ENCODE data around the gene PDZD2.

The PDZD2 gene

GRCh38 chr5:31637851-31638250 lies 1.1 kb upstream of the PDZD2 start:
- DNase-seq (ENCODE audit: low read depth in 2 of 3, low spot score in 1 of 3): no peak

GRCh38 chr5:31638345-31638744 lies 586 bp upstream of the PDZD2 start:
- DNase-seq (ENCODE audit: low read depth in 2 of 3, low spot score in 1 of 3): no peak

- no peak for DNase-seq (ENCODE audit: low read depth in 2 of 3, low spot score in 1 of 3)
These were observed 815 bp downstream of the PDZD2 start for GRCh38 chr5:31639481-31640411.

- DNase-seq (ENCODE audit: low read depth in 2 of 3, low spot score in 1 of 3): no peak
These were observed 1.6 kb downstream of the PDZD2 start for GRCh38 chr5:31640573-31640972.

GRCh38 chr5:31641059-31641458 lies 2.1 kb downstream of the PDZD2 start:
- DNase-seq (ENCODE audit: low read depth in 2 of 3, low spot score in 1 of 3): no peak

GRCh38 chr5:31641575-31641974 lies 2.6 kb downstream of the PDZD2 start:
- DNase-seq (ENCODE audit: low read depth in 2 of 3, low spot score in 1 of 3): no peak

DNA sequence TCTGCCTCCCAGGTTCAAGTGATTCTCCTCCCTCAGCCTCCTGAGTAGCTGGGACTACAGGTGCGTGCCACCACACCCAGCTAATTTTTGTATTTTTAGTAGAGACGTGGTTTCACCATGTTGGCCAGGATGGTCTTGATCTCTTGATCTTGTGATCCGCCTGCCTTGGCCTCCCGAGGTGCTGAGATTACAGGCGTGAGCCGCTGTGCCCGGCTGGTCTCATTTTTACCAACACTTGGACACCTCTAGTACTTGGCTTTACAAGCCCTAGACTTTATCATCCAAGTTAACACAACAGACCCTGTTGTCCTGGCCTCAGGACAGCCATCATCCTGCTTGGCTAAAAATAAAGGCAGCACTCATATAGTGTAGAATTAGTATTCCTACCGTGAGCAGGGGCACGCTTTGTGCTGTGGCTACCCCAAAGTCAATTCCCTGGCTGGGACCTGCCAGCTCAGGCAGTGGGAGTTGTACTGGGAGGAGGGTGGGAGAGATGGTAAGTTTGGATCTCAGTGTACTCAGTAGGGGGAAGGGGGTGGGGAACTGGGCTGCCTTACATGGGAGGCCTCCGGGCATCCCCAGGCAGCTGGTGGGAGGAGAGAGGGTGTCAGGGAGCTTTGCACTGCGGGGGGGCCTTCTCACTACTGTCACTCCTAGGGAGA lies 6.6 kb downstream of the PDZD2 start:
- DNase-seq (ENCODE audit: low read depth in 2 of 3, low spot score in 1 of 3): no peak

DNA sequence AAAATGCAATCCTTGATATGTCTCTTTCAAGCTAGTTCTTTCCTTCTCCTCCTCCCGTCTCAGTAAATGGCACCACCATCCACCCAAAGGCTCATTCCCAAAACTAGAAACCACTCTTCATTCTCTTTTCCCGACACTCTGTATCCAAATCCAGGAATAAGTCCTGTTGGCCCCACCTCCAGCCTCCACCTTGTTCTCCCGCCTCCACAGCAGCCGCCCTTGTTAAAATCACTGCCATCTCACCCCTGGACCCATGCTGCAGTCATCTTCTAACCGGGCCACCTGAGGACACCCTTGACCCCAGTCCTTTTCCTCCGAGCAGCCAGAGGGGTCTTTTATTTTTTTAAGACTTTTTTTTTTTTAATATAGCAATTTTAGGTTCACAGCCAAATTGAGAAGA lies 9.4 kb downstream of the PDZD2 start:
- DNase-seq (ENCODE audit: low read depth in 2 of 3, low spot score in 1 of 3): no peak

DNA sequence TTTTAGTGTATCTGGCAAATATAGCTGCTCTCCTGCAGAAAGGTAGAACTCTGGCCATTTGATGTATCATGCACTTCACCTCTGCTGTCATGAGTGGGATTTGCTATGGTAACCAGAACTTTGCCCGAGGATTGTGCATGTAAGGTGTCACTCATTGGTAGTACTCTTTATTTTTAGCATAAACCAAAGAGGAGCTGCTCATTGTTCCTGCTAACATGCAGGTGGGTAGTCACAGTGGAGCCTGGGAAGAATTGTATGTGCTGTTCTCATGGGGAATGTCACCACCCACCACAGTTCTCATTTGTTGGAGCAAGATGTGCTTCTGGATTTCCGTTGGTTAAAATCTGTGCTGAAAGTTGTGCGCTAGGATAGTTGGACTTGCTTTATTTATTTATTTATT lies 12.3 kb downstream of the PDZD2 start:
- DNase-seq (ENCODE audit: low read depth in 2 of 3, low spot score in 1 of 3): no peak

DNA sequence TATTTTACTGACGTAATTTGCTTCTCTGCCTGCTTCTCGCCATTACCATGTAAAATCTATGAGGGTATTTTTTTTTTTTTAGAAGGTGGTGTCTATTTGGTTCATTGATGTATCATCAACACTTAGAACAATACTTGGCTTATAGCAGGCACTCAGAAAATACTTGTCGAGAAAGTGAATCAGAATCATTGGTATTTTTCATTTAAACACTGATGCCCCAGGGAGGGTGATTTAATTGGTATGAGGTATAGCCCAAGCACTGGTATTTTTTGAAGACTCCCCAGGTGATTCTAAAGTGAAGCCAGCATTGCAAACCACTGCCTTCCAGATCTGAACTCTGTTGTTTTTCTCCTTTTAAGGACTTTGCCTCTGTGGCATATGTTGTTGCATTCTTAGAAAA lies 16.6 kb downstream of the PDZD2 start:
- no peak for DNase-seq (ENCODE audit: low read depth in 2 of 3, low spot score in 1 of 3)

DNA sequence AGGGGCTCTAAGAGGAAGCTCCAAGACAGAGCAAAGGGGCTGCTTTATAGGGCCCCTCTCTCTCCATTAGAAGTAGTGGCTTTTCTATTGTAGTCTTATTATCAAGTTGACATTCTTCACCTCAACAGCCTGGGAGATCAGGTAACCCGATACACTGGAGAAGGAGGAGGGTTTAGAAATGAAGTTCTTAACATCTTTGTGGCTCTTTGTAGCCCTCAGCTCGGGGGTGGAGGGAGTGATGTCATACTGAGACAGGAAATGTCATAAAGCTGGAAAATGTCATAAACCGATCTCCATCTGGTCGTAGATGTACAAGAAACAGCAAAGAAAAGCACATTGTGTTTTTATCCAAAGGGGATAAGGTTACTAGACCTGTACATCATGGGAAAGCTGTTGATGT lies 17.9 kb downstream of the PDZD2 start:
- no peak for DNase-seq (ENCODE audit: low read depth in 2 of 3, low spot score in 1 of 3)

DNA sequence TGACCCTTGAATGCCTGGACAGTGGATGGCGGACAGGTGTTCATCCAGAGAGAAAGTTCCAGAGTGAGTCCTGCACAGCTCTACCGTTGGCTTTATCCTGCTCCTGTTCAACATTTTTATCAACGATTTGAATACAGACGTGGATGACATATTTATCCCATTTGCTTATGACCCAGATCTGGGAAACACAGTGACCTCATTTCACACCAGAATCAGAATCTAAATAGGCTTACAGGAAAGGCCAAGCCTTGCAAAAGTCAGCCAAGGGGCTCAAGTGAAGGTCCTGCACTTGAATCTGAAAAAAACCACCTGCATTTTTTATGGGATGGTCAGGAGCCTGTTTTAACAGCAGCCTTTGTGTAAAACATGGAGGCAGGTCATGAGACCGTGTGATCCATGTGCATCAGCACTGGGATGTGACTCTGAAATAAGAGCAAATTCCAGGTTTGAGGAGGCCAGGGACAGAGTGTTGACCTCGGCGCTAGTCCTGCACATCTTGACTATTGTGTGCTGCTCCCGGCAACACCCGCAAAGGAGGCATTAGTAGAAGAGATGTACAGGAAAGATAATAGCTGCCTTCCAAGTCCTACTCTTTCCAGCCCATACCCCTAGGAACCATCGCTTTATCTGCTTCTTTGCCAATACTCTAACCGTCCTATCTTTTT lies 18.5 kb downstream of the PDZD2 start:
- DNase-seq (ENCODE audit: low read depth in 2 of 3, low spot score in 1 of 3): no peak

GRCh38 chr5:31661257-31661656 lies 22.3 kb downstream of the PDZD2 start:
- no peak for DNase-seq (ENCODE audit: low read depth in 2 of 3, low spot score in 1 of 3)

DNA sequence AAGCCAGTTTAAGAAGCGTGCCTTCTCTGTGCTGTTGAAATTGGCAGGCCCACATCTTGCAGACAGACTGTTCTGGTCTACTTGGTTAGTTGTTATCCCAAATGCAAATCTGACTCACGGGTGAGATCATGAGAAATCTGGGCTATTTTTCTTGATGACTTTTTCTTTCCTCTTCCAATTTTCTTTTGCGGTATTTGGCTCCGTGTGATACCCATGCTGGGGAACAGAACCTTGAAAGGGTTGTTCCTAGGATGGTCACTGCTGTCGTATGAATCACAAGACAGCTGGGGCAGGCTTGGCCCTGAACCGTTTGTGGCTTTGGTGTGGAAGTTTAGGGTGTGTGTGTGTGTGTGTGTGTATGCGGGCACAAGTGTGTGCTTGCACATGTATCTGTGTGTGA lies 24.6 kb downstream of the PDZD2 start:
- no peak for DNase-seq (ENCODE audit: low read depth in 2 of 3, low spot score in 1 of 3)

DNA sequence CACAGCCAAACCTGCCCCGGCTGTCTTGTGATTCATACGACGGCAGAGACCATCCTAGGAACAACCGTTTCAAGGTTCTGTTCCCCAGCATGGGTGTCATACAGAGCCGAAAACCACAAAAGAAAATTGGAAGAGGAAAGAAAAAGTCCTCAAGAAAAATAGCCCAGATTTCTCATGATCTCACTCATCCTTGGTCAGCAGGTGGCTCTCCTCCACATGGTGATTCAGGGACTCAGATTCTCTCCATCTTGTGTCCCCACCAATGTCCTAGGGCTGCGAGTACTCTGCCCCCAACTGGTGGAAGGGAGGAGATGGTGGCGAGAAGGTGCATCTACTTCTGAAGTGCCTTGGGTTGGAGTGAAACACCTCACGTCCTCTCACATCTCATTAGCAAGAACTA lies 25.6 kb downstream of the PDZD2 start:
- DNase-seq (ENCODE audit: low read depth in 2 of 3, low spot score in 1 of 3): no peak

- DNase-seq (ENCODE audit: low read depth in 2 of 3, low spot score in 1 of 3): no peak
These were observed 32.4 kb downstream of the PDZD2 start for GRCh38 chr5:31671339-31671741.

GRCh38 chr5:31674371-31674951 lies 35.5 kb downstream of the PDZD2 start:
- DNase-seq (ENCODE audit: low read depth in 2 of 3, low spot score in 1 of 3): no peak

- no peak for DNase-seq (ENCODE audit: low read depth in 2 of 3, low spot score in 1 of 3)
These were observed 36.5 kb downstream of the PDZD2 start for GRCh38 chr5:31675472-31675871.

GRCh38 chr5:31678180-31678579 lies 39.2 kb downstream of the PDZD2 start:
- no peak for DNase-seq (ENCODE audit: low read depth in 2 of 3, low spot score in 1 of 3)

- DNase-seq (ENCODE audit: low read depth in 2 of 3, low spot score in 1 of 3): no peak
These were observed 41.6 kb downstream of the PDZD2 start for GRCh38 chr5:31680528-31680927.

DNA sequence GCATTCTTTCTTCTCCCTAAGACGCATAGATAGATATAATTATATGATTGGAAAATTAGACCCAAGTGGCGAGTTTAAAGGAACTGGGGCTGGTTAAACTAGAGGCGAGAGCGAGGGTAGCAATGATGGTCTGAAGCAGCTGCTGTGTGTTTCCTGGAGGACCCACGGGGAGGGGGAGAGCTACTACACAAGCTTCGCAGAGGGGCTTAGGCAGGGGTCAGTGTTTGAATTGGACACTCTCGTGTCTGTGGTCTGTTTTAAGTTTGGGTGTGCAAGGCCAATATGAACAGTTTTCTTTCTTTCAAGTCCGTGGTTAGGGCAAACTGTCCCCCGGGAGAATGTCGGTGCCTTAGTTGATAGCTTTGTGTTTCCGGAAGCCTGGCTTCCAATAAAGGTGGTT lies 43.1 kb downstream of the PDZD2 start:
- no peak for DNase-seq (ENCODE audit: low read depth in 2 of 3, low spot score in 1 of 3)

- DNase-seq (ENCODE audit: low read depth in 2 of 3, low spot score in 1 of 3): no peak
These were observed 43.9 kb downstream of the PDZD2 start for GRCh38 chr5:31682851-31683250.
